Measurements from ENCODE around the gene MAP1LC3B2.

The MAP1LC3B2 gene

GRCh38 chr12:116597886-116598285, 38.7 kb downstream of the MAP1LC3B2 start:
- no peak for DNase-seq

GRCh38 chr12:116598311-116599284, 39.4 kb downstream of the MAP1LC3B2 start:
- DNase-seq: no peak

- peak; percentile 60 for DNase-seq
Observed at GRCh38 chr12:116599285-116600136, 40.3 kb downstream of the MAP1LC3B2 start.

- DNase-seq: no peak
Observed at GRCh38 chr12:116600959-116601918, 42.1 kb downstream of the MAP1LC3B2 start.

GRCh38 chr12:116601933-116602810, 43.0 kb downstream of the MAP1LC3B2 start:
- DNase-seq: no peak

- DNase-seq: no peak
Observed at GRCh38 chr12:116603546-116604177, 44.5 kb downstream of the MAP1LC3B2 start.

- DNase-seq: no peak
Observed at GRCh38 chr12:116604178-116604895, 45.2 kb downstream of the MAP1LC3B2 start.

- DNase-seq: no peak
Observed at GRCh38 chr12:116604951-116605641, 45.9 kb downstream of the MAP1LC3B2 start.

GRCh38 chr12:116606397-116606796, 47.2 kb downstream of the MAP1LC3B2 start:
- no peak for DNase-seq

- no peak for DNase-seq
Observed at GRCh38 chr12:116607039-116607438, 47.9 kb downstream of the MAP1LC3B2 start.

- DNase-seq: peak; percentile 6
Observed at GRCh38 chr12:116609319-116610114, 50.3 kb downstream of the MAP1LC3B2 start.

- DNase-seq: no peak
Observed at GRCh38 chr12:116610971-116611541, 51.9 kb downstream of the MAP1LC3B2 start.

GRCh38 chr12:116612436-116612835, 53.3 kb downstream of the MAP1LC3B2 start:
- no peak for DNase-seq

GRCh38 chr12:116613256-116613655, 54.1 kb downstream of the MAP1LC3B2 start:
- DNase-seq: no peak

GRCh38 chr12:116614194-116614915, 55.2 kb downstream of the MAP1LC3B2 start:
- no peak for DNase-seq

GRCh38 chr12:116615141-116615861, 56.1 kb downstream of the MAP1LC3B2 start:
- DNase-seq: no peak

All from activated CD4-positive, alpha-beta T cell treated with anti-CD3 and anti-CD28 coated beads, Interleukin-2, amount 50 U/mL, for 1 hour (primary cell).